Measurements from ENCODE around the gene CCDC146.
A peak's percentile ranks its signal among the peaks of the same experiment; 100 is the strongest.
"Not testable (repeated sequence)": the region's sequence is repeated elsewhere in the genome, so short reads cannot be mapped to it uniquely, and the experiment has no call there.

The CCDC146 gene

DNA sequence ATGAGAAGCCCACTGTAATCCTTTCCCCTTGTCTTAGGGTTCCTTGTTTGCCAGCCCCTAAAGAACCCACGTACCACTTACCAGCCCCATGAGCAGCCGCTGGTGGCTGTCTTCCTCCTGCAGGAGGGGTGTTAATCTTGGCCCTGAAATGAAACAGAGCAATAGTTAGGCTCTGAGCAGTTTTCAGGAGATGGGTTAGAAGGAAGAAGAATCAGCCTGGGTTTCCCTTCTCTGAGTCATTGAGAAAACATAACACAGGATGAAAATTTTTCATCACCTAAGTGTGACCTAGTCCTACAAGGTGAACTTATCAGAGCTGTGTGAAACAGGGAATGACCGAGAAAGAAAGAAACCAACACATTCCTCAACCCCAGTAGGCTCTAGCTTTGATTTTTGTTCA lies 203.7 kb downstream of the CCDC146 start:
- H3K9me3 Mint-ChIP-seq = no peaks in the 10 kb centered on the region
- H3K27ac Mint-ChIP-seq = no peak overlapping the region
- H3K36me3 Mint-ChIP-seq (ENCODE audit: low read depth) = peaks cover 3% of the 10 kb centered on the region
- peaks cover 46% of the 10 kb centered on the region for H3K4me1 Mint-ChIP-seq (ENCODE audit: low read depth)
- H3K27me3 Mint-ChIP-seq (ENCODE audit: low read depth) = no peaks in the 10 kb centered on the region
- H3K4me3 Mint-ChIP-seq = no peak overlapping the region

DNA sequence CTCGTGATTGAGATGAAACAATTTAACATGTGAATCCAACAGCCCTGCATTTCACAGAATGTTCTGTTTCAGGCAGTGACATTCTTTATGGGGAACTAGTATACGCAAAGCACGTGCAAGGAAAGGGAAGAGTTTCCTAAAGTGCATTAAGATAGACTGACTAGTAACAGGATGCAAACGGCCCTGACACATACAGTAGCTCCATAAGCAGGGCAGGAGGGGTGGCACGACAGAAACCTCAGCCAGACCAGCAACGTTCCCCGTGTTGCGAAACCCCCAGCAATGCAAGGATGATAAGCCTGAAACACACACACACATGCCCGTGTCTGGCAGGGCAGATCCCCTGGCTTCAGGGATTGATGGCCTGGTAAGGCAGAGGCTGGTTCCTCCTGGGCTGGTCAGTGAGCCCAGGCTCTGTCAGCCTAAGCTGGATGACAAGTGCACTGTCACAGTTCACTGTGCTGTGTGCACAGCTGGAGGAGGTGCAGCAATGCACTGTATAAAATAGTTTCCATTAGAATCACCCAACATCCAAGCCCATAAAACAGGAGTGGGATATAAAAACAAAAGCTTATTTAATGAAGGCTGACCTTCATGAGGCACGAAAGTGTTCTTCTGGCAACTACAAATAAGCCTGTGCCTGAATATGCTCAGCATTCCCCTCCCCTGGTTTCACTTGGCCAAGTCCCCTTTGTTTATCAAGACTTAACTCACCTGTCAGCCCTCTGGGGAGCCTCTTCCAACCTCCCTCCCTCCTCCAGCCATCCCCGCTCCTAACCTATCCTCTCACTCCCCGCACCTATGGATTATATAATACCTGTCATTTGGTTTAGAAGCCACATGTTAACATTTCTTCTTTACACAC lies 204.9 kb downstream of the CCDC146 start:
- no peaks in the 10 kb centered on the region for H3K9me3 Mint-ChIP-seq
- no peaks in the 10 kb centered on the region for H3K27me3 Mint-ChIP-seq (ENCODE audit: low read depth)
- peaks cover 55% of the 10 kb centered on the region for H3K4me1 Mint-ChIP-seq (ENCODE audit: low read depth)
- peak overlapping the region; percentile 62 for H3K27ac Mint-ChIP-seq
- H3K4me3 Mint-ChIP-seq = no peak overlapping the region
- peaks cover 3% of the 10 kb centered on the region for H3K36me3 Mint-ChIP-seq (ENCODE audit: low read depth)

DNA sequence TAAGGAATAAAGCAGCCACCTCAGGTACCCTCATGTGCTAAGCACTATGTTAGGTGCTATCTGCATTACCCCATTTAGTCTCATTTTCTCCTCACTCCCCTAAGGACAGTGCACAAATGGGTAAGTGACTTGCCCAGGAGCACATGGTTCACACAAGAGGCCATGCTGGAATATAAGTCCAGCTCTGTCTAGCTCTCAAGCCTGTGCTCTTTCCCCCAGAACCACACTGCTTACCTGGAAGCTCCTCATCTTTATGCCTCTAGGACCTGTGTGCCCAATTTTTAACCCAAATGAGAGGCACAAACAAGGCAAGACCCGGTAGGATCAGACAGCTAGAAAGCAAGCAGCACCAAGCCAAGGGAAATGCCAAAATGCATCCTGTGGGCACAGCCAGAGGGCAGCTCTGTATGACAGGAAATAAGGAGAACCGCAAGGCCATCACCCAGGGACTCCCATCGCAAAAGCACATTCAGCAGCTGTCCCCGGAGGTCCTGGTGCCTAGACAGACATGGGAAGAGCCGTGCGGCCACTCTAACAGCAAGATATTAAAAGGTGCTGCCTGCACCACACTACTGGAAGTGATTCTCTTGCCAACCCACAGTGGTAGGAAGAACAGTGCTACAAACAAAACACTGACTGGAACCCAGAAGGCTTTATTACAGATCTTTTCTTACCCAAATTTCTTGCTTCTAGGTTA lies 205.7 kb downstream of the CCDC146 start:
- peaks cover 3% of the 10 kb centered on the region for H3K36me3 Mint-ChIP-seq (ENCODE audit: low read depth)
- H3K9me3 Mint-ChIP-seq = no peaks in the 10 kb centered on the region
- peaks cover 55% of the 10 kb centered on the region for H3K4me1 Mint-ChIP-seq (ENCODE audit: low read depth)
- H3K27ac Mint-ChIP-seq = peak overlapping the region; percentile 62
- no peaks in the 10 kb centered on the region for H3K27me3 Mint-ChIP-seq (ENCODE audit: low read depth)
- H3K4me3 Mint-ChIP-seq = peak overlapping the region; percentile 41

DNA sequence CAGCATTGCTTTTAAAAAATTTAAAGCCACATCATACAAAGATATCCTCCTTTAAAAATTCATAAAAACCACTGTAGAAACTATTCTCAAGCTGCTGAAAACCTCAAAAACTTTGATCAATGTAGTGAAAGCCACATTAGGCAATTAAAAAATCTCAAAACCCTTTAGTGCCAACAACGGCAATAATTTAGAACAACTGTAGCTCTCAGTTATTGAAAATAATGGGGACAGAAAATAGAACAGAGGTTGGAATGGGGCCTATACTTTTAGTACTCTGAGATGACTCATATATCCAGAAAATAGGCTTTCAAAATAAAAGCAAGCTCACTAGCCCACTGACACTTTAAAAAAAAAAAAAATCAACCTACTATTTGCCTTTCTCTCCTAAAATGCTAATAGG lies 206.3 kb downstream of the CCDC146 start:
- Mint-ChIP-seq H3K36me3 (ENCODE audit: low read depth) (peaks cover 3% of the 10 kb centered on the region), H3K27me3 (ENCODE audit: low read depth) (no peaks in the 10 kb centered on the region), H3K4me3 (no peak overlapping the region), H3K9me3 (no peaks in the 10 kb centered on the region), H3K4me1 (ENCODE audit: low read depth) (peaks cover 55% of the 10 kb centered on the region), H3K27ac (peak overlapping the region; percentile 62)

DNA sequence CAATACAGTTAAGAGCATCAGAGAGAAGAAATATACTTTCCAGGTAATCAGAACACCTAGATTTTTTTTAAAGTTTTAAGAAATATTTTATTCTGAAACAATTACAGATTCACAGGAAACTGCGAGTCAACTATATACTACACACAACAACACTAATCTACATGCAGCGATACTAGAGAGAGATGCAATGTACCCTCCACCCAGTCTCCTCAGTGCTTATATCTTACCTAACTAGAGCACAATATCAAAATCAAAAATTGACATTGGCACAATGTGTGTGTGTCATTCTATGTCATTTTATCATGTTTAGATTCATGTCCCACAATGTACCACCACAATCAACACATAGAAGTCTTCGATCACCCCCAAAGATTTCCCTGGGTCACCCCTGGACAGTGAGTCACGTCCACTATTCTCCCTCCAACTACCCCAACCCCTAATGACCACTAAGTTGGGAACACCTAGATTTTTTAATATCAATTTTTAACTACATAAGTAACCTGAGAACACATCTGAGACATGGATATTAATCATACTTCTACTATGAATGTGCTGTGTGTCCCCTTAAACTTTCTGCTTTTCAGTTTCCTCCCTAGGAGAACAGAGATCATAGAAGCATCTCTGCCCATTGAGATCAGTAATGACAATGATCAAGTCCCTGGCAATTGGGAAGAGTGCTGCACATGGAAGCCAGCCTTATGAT lies 207.2 kb downstream of the CCDC146 start:
- Mint-ChIP-seq H3K4me1 (ENCODE audit: low read depth) (peaks cover 53% of the 10 kb centered on the region), H3K27ac (peak overlapping the region; percentile 84), H3K27me3 (ENCODE audit: low read depth) (no peaks in the 10 kb centered on the region), H3K9me3 (no peaks in the 10 kb centered on the region), H3K4me3 (peak overlapping the region; percentile 41), H3K36me3 (ENCODE audit: low read depth) (peaks cover 2% of the 10 kb centered on the region)

DNA sequence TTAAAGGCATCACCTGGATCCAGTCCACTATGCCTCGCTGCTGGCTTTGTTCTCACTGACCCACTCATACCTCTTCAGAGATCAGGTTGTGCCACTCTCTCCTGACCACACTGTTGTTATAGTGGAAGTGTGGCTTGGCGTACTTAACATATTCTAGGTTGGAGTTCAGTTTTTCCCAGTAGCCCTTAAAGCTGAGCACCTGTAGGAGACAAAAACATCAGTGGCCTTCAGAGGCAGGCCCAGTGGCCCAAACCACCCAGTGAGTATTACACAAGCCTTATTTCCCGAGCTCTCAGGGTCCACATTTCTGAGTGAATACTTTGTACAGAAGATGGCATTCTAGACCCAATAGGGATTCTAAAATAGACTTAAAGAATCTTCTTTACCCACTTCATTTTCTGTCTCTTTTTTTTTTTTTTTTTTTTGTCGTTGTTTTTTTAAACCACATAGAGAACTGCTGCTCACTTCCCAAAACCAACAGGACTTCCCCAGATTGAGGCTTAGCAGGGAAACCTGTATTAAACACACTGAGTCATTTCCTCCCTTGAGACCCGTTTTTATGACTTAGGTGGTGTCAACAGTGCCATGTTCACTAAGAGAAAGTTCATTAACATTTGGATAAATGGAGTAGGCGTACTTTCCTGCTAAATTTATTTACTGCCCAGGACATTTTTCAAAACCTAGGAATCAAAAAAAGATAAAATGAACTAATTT lies 207.9 kb downstream of the CCDC146 start:
- H3K27ac Mint-ChIP-seq = peak overlapping the region; percentile 84
- H3K27me3 Mint-ChIP-seq (ENCODE audit: low read depth) = no peaks in the 10 kb centered on the region
- H3K36me3 Mint-ChIP-seq (ENCODE audit: low read depth) = peaks cover 2% of the 10 kb centered on the region
- H3K4me1 Mint-ChIP-seq (ENCODE audit: low read depth) = peaks cover 53% of the 10 kb centered on the region
- no peaks in the 10 kb centered on the region for H3K9me3 Mint-ChIP-seq
- peak overlapping the region; percentile 41 for H3K4me3 Mint-ChIP-seq

DNA sequence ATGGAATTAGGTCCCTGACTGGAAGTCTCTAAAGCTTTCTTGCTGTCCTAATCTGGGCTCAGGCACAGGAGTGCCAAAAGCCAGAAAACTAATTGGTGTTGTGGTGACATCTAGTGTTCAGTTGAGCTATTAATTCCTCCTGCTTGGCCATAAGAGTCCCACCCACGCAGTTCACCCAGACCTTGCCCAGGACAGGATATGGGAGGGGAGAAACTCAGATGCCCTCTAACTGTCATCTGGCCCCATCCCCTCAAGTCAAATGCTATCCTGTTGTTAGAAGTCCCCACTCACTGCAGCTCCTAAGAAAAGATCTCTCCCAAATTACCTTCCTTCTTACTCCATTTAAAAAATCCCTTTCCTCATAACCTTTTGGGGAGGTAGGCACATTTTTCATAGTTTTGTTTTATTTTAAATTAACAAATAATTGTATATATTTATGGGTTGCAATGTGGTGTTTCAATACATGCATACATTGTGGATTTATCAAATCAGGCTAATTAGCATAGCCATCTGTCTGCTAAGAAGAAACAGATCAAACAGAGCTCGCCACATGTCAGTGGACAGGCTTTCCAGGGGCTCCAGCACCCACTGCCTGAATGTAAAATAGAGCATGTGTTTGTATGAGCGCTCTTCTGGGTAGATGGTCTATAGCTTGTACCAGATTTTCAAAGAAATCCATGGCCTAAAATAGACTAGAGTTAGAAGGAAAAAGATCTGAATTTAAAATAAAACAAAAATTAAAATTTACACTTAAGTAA lies 209.7 kb downstream of the CCDC146 start:
- Mint-ChIP-seq H3K4me1 (ENCODE audit: low read depth) (peaks cover 44% of the 10 kb centered on the region), H3K36me3 (ENCODE audit: low read depth) (peaks cover 2% of the 10 kb centered on the region), H3K4me3 (peak overlapping the region; percentile 4), H3K9me3 (no peaks in the 10 kb centered on the region), H3K27me3 (ENCODE audit: low read depth) (no peaks in the 10 kb centered on the region), H3K27ac (peak overlapping the region; percentile 3)

DNA sequence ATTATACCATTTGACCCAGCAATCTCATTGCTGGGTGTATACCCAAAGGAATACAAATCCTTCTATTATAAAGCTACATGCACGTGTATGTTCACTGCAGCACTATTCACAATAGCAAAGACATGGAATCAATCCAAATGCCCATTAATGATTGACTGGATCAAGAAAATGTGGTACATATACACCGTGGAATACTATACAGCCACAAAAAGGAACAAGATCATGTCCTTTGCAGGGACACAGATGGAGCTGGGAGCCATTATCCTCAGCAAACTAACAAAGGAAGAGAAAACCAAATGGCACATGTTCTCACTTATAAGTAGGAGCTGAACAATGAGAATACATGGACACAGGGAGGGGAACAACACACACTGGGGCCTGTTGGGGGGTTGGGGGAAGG lies 211.6 kb downstream of the CCDC146 start:
- not testable (repeated sequence) for H3K27me3 Mint-ChIP-seq (ENCODE audit: low read depth); H3K36me3 Mint-ChIP-seq (ENCODE audit: low read depth); H3K4me3 Mint-ChIP-seq; H3K27ac Mint-ChIP-seq; H3K9me3 Mint-ChIP-seq
- H3K4me1 Mint-ChIP-seq (ENCODE audit: low read depth) = peaks cover 37% of the 10 kb centered on the region

DNA sequence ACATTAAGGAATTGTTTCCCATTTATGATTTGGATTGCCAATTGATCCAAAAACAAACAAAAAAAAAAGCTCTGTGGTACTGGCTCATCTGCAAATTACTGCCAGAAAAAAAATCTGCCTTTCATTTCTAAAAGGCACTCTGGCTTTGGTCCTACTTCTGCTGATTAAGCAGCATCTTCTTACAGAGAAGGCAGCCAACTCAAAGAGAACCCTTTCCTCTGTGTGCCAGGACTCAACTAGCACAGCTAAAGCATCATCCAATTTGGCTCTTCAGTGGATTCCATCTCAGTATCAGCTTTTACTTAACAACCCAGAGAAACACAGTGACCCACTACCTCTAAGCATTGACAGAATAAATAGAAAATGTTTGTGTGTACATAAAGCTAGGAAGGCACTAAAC lies 213.2 kb downstream of the CCDC146 start:
- Mint-ChIP-seq H3K27me3 (ENCODE audit: low read depth) (peaks cover 2% of the 10 kb centered on the region), H3K9me3 (no peaks in the 10 kb centered on the region), H3K36me3 (ENCODE audit: low read depth) (peaks cover 4% of the 10 kb centered on the region), H3K4me1 (ENCODE audit: low read depth) (peaks cover 27% of the 10 kb centered on the region), H3K4me3 (no peak overlapping the region), H3K27ac (no peak overlapping the region)

DNA sequence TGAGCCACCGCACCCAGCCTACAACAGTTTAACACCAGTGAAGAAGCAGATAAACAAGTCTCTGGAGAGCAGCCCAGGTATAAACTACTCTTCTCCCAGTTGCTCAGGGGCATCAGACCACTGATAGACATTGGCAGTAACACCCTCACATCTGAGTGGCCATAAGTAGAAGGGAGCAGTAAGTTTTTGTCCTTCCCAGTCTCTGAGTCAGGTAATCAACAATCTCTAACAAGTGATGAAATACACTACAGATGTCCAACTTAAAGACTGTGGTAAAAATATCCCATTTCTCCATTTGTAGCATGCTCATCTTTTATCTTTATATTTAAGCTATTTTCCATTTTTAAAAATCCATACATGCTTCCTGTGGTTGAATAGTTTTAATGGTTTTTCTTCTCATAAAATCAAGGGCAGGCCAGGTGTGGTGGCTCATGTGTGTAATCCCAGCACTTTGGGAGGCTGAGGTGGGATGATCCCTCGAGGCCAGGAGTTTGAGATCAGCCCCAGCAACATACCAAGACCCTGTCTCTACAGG lies 215.1 kb downstream of the CCDC146 start:
- Mint-ChIP-seq H3K4me3 (no peak overlapping the region), H3K36me3 (ENCODE audit: low read depth) (peaks cover 4% of the 10 kb centered on the region), H3K4me1 (ENCODE audit: low read depth) (peaks cover 18% of the 10 kb centered on the region)

DNA sequence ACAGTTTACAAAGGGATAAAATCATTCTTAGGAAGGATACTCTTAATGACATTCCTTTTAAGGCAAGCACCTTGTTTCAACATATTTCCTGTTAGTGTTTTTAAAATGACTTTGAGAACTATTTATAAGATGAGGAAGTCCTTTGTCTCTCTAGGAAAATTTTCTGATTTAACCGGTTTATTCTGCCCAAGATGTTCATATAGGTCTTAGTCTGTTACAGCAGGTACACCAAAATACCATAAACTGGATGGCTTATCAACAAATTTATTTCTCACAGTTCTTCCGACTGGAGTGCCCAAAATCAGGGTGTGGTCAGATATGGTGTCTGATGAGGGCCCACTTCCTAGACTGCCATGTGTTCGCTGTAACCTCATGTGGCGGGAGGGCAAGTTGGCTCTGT lies 215.8 kb downstream of the CCDC146 start:
- Mint-ChIP-seq H3K27me3 (ENCODE audit: low read depth) (peaks cover 7% of the 10 kb centered on the region), H3K4me1 (ENCODE audit: low read depth) (peaks cover 18% of the 10 kb centered on the region), H3K27ac (no peak overlapping the region), H3K9me3 (no peaks in the 10 kb centered on the region), H3K4me3 (no peak overlapping the region), H3K36me3 (ENCODE audit: low read depth) (peaks cover 4% of the 10 kb centered on the region)

More for the DNA sequence above, 215.1 kb downstream of the CCDC146 start:
- Mint-ChIP-seq H3K9me3 (no peaks in the 10 kb centered on the region), H3K27me3 (ENCODE audit: low read depth) (peaks cover 7% of the 10 kb centered on the region), H3K27ac (no peak overlapping the region)

DNA sequence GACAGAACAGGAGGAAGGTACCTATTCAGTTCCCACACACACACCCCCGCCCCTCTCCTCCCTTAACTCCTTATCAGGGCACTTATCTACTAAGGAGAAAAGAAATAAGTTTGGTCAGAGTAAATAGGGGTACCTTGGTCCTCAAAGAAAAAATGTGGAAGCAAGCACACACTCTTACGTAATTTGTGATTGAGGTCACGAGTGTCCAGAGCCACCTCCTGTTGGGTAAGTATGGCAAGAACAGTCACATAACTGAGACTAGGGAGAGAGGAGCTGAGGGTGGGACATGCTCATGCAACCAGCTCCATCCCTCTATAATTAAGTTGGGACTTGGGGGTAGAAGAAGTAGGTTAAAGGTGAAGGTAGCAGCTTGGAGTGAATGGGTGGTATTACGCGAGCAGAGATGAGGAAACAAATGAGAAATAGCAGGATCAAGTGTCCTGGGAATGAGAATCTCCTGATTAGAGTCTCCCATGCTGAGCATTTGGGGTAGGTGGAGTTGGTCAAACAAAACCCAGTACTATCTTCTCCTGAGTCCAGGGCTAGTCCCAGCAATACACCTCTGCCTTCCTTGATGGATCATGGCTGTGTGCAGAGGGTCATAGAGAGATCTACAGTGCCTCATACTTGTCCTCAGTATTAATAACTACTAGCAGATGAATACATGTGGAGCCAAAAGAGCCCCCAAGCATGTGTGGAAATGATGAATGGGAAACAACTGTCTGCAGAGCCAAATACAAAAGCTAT lies 216.6 kb downstream of the CCDC146 start:
- H3K36me3 Mint-ChIP-seq (ENCODE audit: low read depth) = peaks cover 3% of the 10 kb centered on the region
- H3K27ac Mint-ChIP-seq = no peak overlapping the region
- H3K4me1 Mint-ChIP-seq (ENCODE audit: low read depth) = peaks cover 18% of the 10 kb centered on the region
- H3K27me3 Mint-ChIP-seq (ENCODE audit: low read depth) = peaks cover 7% of the 10 kb centered on the region
- no peak overlapping the region for H3K4me3 Mint-ChIP-seq
- H3K9me3 Mint-ChIP-seq = no peaks in the 10 kb centered on the region

DNA sequence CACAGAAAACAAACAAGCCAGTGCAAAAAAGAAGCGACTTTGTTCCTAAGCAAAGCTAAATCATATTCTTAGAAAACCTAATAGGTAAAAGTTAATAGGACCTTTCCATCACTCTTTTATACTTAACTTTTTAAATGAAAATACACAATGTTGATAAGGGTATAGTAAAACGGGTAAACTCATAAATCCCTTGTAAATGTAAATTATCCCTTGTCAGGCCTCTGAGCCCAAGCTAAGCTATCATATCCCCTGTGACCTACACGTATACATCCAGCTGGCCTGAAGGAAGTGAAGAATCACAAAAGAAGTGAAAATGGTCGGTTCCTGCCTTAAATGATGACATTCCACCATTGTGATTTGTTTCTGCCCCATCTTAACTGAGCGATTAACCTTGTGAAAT lies 217.3 kb downstream of the CCDC146 start:
- no peak overlapping the region for H3K27ac Mint-ChIP-seq
- H3K4me1 Mint-ChIP-seq (ENCODE audit: low read depth) = peaks cover 18% of the 10 kb centered on the region
- peaks cover 2% of the 10 kb centered on the region for H3K36me3 Mint-ChIP-seq (ENCODE audit: low read depth)
- H3K27me3 Mint-ChIP-seq (ENCODE audit: low read depth) = peaks cover 7% of the 10 kb centered on the region
- no peak overlapping the region for H3K4me3 Mint-ChIP-seq
- H3K9me3 Mint-ChIP-seq = no peaks in the 10 kb centered on the region
